GM21423 (cell line): ENCODE measurements around the gene HDAC9.

Source experiments
- ATAC-seq: cut with Tn5 transposase; IDR thresholded peaks from one replicate; pipeline ENCODE4 v1.9.1; 2021; ENCODE audit warnings: mild to moderate bottlenecking, moderate library complexity; ENCODE audit not compliant: unreplicated experiment

Gene HDAC9

GRCh38 chr7:18828260-18828993, 332.9 kb downstream of the HDAC9 start:
- ATAC-seq = no peak

- ATAC-seq = no peak
Measured at GRCh38 chr7:18828994-18829857, 333.7 kb downstream of the HDAC9 start.

GRCh38 chr7:18829858-18830285, 334.3 kb downstream of the HDAC9 start:
- no peak for ATAC-seq

- ATAC-seq = no peak
Measured at GRCh38 chr7:18831419-18831818, 335.9 kb downstream of the HDAC9 start.

GRCh38 chr7:18831943-18832342, 336.4 kb downstream of the HDAC9 start:
- no peak for ATAC-seq

- ATAC-seq = no peak
Measured at GRCh38 chr7:18834577-18834976, 339.0 kb downstream of the HDAC9 start.

GRCh38 chr7:18835001-18835690, 339.6 kb downstream of the HDAC9 start:
- ATAC-seq = no peak

- ATAC-seq = no peak
Measured at GRCh38 chr7:18843979-18844378, 348.4 kb downstream of the HDAC9 start.

- ATAC-seq = no peak
Measured at GRCh38 chr7:18844735-18845134, 349.2 kb downstream of the HDAC9 start.

- ATAC-seq = no peak
Measured at GRCh38 chr7:18845700-18846099, 350.2 kb downstream of the HDAC9 start.

GRCh38 chr7:18846765-18847215, 351.2 kb downstream of the HDAC9 start:
- no peak for ATAC-seq

- ATAC-seq = no peak
Measured at GRCh38 chr7:18849130-18849529, 353.6 kb downstream of the HDAC9 start.

GRCh38 chr7:18855796-18856195, 360.2 kb downstream of the HDAC9 start:
- no peak for ATAC-seq

- ATAC-seq = no peak
Measured at GRCh38 chr7:18858232-18858631, 362.7 kb downstream of the HDAC9 start.

GRCh38 chr7:18859318-18859717, 363.8 kb downstream of the HDAC9 start:
- ATAC-seq = no peak

- no peak for ATAC-seq
Measured at GRCh38 chr7:18860221-18860620, 364.7 kb downstream of the HDAC9 start.

- peak; percentile 55 for ATAC-seq
Measured at GRCh38 chr7:18861514-18862118, 366.1 kb downstream of the HDAC9 start.

GRCh38 chr7:18864967-18865366, 369.4 kb downstream of the HDAC9 start:
- no peak for ATAC-seq

- peak; percentile 84 for ATAC-seq
Measured at GRCh38 chr7:18866359-18867036, 370.9 kb downstream of the HDAC9 start.

- no peak for ATAC-seq
Measured at GRCh38 chr7:18872344-18872743, 376.8 kb downstream of the HDAC9 start.
